ENCODE measurements around the gene SETDB2. TPM values are rescaled to one million over a fixed set of nuclear protein-coding genes. Genes with fewer than 3 reads are reported as not detected.

The SETDB2 gene
- total and polyA plus RNA-seq, 2 donors (not counting 3 experiments of a cell fraction or from before 2014, with no cell fraction given) = 1.5 to 5.6 TPM

DNA sequence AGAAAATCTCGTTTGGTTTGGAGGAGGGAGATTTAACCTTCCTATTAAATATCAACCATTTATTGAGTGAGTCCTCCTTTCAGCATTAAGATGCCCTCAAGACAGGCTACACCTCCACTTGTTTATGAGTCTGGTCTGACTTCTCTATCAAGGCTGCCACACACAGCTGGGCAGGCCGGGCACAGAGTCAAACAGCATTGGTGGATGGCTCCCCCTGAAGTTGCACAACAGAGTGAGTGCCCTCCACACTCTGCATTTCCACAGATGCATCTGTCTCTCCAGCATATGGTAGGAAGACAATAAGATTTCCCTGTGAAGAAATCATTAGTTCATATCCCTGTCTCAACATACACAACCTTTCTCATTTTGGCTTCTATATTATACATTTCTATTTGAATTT lies 83.0 kb downstream of the SETDB2 start:
- H3K4me3 ChIP-seq (replicated peaks in 1 of 3; ENCODE audit: insufficient read depth in 1 of 3, low read depth in 1 of 3, low read length in 3 of 3) = no peak overlapping the region
- H4K20me1 ChIP-seq (replicated peaks; ENCODE audit: control insufficient read depth, extremely low read depth, insufficient read depth, low read length) = no peaks in the 10 kb centered on the region
- H3K36me3 ChIP-seq (ENCODE audit: control insufficient read depth in 2 of 2, extremely low read depth in 1 of 2, insufficient read depth in 2 of 2, low read length in 2 of 2) = peaks cover 0 to 3% of the 10 kb centered on the region in 2 experiments
- FAIRE-seq (no peak), DNase-seq (ENCODE audit: low read depth, low spot score) (no peak)
- no peaks in the 10 kb centered on the region for H3K4me1 ChIP-seq (ENCODE audit: control insufficient read depth, extremely low read depth, insufficient read depth, low read length)
- H3K4me2 ChIP-seq (ENCODE audit: insufficient read depth, low read length) = no peak overlapping the region
- no TSS peak for BruUV-seq (replicated peaks)
- no peak overlapping the region for H3K9ac ChIP-seq (replicated peaks; ENCODE audit: extremely low read depth, insufficient read depth, low read length)
- dilution Hi-C loops (cut with MboI; ENCODE audit: extremely low pct_ligation_motif_present, low sequenced_read_pairs) (no loop called here), intact Hi-C loops (cut with micrococcal nuclease) (no loop called here)
- H3K79me2 ChIP-seq (ENCODE audit: control insufficient read depth, insufficient read depth, low read length) = no peaks in the 10 kb centered on the region
- ChIA-PET CTCF (no interaction called here), POLR2A (no interaction called here)
- no peaks in the 10 kb centered on the region for H3K9me3 ChIP-seq (replicated peaks; ENCODE audit: control insufficient read depth, insufficient read depth, low read length)
- no peaks in the 10 kb centered on the region for H3K27me3 ChIP-seq (ENCODE audit: control insufficient read depth in 2 of 2, insufficient read depth in 2 of 2, low read length in 2 of 2)
- TF ChIP-seq, protein P1, sequence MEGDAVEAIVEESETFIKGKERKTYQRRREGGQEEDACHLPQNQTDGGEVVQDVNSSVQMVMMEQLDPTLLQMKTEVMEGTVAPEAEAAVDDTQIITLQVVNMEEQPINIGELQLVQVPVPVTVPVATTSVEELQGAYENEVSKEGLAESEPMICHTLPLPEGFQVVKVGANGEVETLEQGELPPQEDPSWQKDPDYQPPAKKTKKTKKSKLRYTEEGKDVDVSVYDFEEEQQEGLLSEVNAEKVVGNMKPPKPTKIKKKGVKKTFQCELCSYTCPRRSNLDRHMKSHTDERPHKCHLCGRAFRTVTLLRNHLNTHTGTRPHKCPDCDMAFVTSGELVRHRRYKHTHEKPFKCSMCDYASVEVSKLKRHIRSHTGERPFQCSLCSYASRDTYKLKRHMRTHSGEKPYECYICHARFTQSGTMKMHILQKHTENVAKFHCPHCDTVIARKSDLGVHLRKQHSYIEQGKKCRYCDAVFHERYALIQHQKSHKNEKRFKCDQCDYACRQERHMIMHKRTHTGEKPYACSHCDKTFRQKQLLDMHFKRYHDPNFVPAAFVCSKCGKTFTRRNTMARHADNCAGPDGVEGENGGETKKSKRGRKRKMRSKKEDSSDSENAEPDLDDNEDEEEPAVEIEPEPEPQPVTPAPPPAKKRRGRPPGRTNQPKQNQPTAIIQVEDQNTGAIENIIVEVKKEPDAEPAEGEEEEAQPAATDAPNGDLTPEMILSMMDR (IDR thresholded peaks at IDR 0.05; ENCODE audit: extremely low read depth in 1 of 2, insufficient read depth in 1 of 2, low read depth in 1 of 2, low read length in 2 of 2) = no peak
- TF ChIP-seq, protein P2, sequence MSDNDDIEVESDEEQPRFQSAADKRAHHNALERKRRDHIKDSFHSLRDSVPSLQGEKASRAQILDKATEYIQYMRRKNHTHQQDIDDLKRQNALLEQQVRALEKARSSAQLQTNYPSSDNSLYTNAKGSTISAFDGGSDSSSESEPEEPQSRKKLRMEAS (IDR thresholded peaks at IDR 0.05; ENCODE audit: insufficient read depth, insufficient read length) = no peak
- no peak for TF ChIP-seq GATA2 (IDR thresholded peaks at IDR 0.05; ENCODE audit: insufficient read depth, insufficient read length, low read depth, low read length)
- no peak for TF ChIP-seq MYC (IDR thresholded peaks at IDR 0.05; ENCODE audit: low read depth, low read length)
- TF ChIP-seq POLR2AphosphoS5 (IDR thresholded peaks at IDR 0.05; ENCODE audit: insufficient read depth, low read depth, low read length) = no peak
- TF ChIP-seq POLR2A (IDR thresholded peaks at IDR 0.05; ENCODE audit: low read depth, low read length) = no peak
- TF ChIP-seq FOS (IDR thresholded peaks at IDR 0.05; ENCODE audit: borderline replicate concordance, insufficient read depth, low read length) = no peak
- no peak for TF ChIP-seq JUN (IDR thresholded peaks at IDR 0.05; ENCODE audit: borderline replicate concordance, insufficient read depth, insufficient read length, low read depth)
- TF ChIP-seq EZH2 (IDR thresholded peaks at IDR 0.05; ENCODE audit: borderline replicate concordance, low read depth, low read length, severe bottlenecking) = no peak
- no peak overlapping the region for H3K27ac ChIP-seq (ENCODE audit: insufficient read depth, low read depth, low read length)
- H2AFZ ChIP-seq (ENCODE audit: low read depth, low read length) = no peak overlapping the region
- H3K9me1 ChIP-seq (replicated peaks; ENCODE audit: control insufficient read depth, extremely low read depth, insufficient read depth, low read length) = no peaks in the 10 kb centered on the region
